ENCODE measurements around the gene MOB2.
"Not testable (repeated sequence)": the region's sequence is repeated elsewhere in the genome, so short reads cannot be mapped to it uniquely, and the experiment has no call there.

Gene MOB2

DNA sequence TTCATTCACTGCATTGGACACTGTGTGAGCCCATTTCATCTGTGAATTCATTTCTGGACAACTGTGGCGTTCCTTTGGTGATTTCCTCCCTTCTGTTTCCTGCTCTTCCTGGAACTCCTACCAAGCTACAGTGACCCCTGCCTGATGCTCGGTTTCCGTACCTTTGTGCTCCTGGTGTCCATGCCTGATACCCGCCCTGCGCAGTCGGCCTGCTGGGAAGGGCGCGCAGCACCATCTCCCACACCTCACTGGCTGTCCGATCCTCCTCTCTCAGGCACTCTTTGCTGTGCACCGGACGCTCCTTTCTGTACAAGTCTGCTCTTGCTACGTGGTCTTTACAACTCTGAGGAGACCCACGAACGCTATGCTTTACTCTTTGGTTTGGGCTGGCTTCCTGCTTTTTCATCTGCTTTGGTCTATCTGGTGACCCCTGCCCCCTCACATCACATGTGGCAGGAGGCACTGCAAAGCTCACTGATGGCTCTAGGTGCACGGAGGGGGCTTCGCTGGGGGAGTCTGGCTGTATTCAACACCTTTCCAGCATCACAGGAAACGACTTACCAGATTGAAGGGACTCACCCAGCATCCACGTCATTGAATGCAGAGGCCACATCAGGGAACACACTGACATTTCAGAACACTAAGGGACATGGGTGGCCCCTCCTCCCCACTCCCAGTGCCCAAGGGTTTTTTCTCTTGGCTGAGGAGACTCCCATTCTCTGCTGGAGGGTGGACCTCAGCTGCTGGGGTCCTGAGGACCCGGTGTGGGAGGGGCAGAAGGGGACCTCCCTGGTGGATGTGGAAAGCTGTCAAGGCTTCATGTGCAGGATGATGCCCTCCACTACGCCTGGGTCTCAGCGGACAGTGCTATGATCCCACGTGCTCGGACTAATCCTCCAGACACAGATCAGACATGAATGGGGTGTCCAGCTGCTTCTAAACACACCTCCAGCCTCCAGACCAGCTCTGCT, 27.0 kb upstream of the MOB2 start:
- DNase-seq, result no peak
- Histone ChIP-seq H3K4me3 (ENCODE audit: control insufficient read depth in 1 of 7, extremely low read depth in 1 of 7, insufficient read depth in 4 of 7, low read depth in 2 of 7, low read length in 6 of 7) (no peak overlapping the region), H3K4me1 (ENCODE audit: control extremely low read depth in 1 of 4, control insufficient read depth in 4 of 4, insufficient read depth in 4 of 4, low read length in 3 of 4) (peaks cover 0 to 12% (median 3%) of the 10 kb centered on the region in 4 experiments), H3K9me3 (ENCODE audit: control extremely low read depth in 1 of 5, control insufficient read depth in 4 of 5, insufficient read depth in 2 of 5, low read depth in 1 of 5, low read length in 4 of 5) (no peaks in the 10 kb centered on the region), H3K27ac (ENCODE audit: insufficient read depth in 1 of 2, low read depth in 1 of 2, low read length in 2 of 2, poor library complexity in 1 of 2, severe bottlenecking in 2 of 2) (no peak overlapping the region), H3K27me3 (replicated peaks in 2 of 5; ENCODE audit: control insufficient read depth in 4 of 5, insufficient read depth in 5 of 5, low read length in 4 of 5) (no peaks in the 10 kb centered on the region), H3K36me3 (ENCODE audit: control insufficient read depth in 4 of 4, insufficient read depth in 4 of 4, low read length in 3 of 4) (peaks cover 0 to 7% (median 0%) of the 10 kb centered on the region in 4 experiments)
- CTCF ChIA-PET, result interaction anchor here (0.7 to 2.9 kb wide), 12 partner anchors 9 to 398 kb away, joined by 3 to 14 read pairs (median 5); no protein-coding TSS in a partner anchor
- 84% methylated on average over 21 of the region's 23 CpGs for WGBS (ENCODE audit: insufficient coverage)
- POLR2A ChIA-PET, result no interaction called here

DNA sequence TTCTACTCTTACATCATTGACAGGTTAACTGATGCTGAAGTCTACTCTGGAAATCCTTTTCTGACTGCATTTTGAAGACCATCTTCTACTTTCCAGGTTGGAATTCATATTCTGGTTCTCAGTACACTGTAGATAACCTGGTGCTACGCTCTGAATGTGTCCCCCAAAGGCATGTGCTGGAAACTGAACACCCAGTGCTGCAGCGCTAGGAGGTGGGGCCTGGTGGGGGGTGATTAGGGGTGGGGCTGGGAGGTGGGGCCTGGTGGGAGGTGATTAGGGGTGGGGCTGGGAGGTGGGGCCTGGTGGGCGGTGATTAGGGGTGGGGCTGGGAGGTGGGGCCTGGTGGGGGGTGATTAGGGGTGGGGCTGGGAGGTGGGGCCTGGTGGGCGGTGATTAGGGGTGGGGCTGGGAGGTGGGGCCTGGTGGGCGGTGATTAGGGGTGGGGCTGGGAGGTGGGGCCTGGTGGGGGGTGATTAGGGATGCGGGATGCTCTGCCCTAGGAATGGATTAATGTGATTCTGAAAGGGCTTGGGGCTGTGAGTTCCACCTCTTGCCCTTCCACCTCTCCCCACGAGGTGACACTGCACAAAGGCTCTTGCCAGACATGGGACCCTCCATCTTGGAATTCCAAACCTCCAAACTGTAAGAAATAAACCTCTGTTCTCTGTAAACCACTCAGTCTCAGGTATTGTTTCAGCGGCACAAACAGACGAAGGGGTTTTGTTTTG, 26.1 kb upstream of the MOB2 start:
- POLR2A ChIA-PET; H3K4me3 ChIP-seq (ENCODE audit: control insufficient read depth in 1 of 7, extremely low read depth in 1 of 7, insufficient read depth in 4 of 7, low read depth in 2 of 7, low read length in 6 of 7); H3K9me3 ChIP-seq (ENCODE audit: control extremely low read depth in 1 of 5, control insufficient read depth in 4 of 5, insufficient read depth in 2 of 5, low read depth in 1 of 5, low read length in 4 of 5); H3K27me3 ChIP-seq (replicated peaks in 2 of 5; ENCODE audit: control insufficient read depth in 4 of 5, insufficient read depth in 5 of 5, low read length in 4 of 5); H3K36me3 ChIP-seq (ENCODE audit: control insufficient read depth in 4 of 4, insufficient read depth in 4 of 4, low read length in 3 of 4); H3K27ac ChIP-seq (ENCODE audit: insufficient read depth in 1 of 2, low read depth in 1 of 2, low read length in 2 of 2, poor library complexity in 1 of 2, severe bottlenecking in 2 of 2): not testable (repeated sequence)
- CTCF ChIA-PET, result interaction anchor here (1.6 kb wide), 1 partner anchor 14 kb away, joined by 3 read pairs; no protein-coding TSS in a partner anchor
- 100% methylated on average over 2 of the region's 9 CpGs for WGBS (ENCODE audit: insufficient coverage)
- peak in 2 of 3 donors; percentile 28 to 55 for DNase-seq
- peaks cover 0 to 21% (median 11%) of the 10 kb centered on the region in 4 experiments for H3K4me1 ChIP-seq (ENCODE audit: control extremely low read depth in 1 of 4, control insufficient read depth in 4 of 4, insufficient read depth in 4 of 4, low read length in 3 of 4)

DNA sequence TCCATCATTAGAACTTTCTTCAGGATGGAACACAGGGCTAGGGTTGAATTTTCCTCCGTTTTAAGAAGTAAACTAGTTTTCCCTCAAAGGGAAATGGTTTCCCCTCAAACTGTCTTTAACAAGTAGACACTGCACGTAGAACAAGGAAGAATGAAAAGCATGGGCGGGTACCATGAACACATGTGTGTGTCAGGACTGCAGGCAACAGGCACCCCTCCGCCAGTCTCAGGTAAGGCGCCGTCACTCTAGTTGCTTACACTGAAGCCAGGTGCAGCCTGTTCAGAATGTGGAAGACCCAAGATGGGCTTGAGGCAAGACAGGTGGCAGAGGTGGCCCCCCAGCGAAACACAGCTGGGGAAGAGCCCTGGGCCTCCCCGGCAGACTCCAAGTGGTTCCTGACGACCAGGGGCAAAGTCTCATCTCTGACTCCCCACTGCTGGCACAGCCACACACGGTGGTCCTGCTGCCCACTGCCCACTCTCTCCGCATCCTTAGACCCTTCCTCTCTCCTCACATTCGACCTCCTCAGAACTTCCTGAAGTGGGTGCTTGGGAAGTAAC, 25.4 kb upstream of the MOB2 start:
- Histone ChIP-seq H3K4me1 (ENCODE audit: control extremely low read depth in 1 of 4, control insufficient read depth in 4 of 4, insufficient read depth in 4 of 4, low read length in 3 of 4) (peaks cover 0 to 28% (median 18%) of the 10 kb centered on the region in 4 experiments), H3K27me3 (replicated peaks in 2 of 5; ENCODE audit: control insufficient read depth in 4 of 5, insufficient read depth in 5 of 5, low read length in 4 of 5) (no peaks in the 10 kb centered on the region), H3K27ac (ENCODE audit: insufficient read depth in 1 of 2, low read depth in 1 of 2, low read length in 2 of 2, poor library complexity in 1 of 2, severe bottlenecking in 2 of 2) (no peak overlapping the region), H3K36me3 (ENCODE audit: control insufficient read depth in 4 of 4, insufficient read depth in 4 of 4, low read length in 3 of 4) (peaks cover 0 to 7% (median 0%) of the 10 kb centered on the region in 4 experiments), H3K9me3 (ENCODE audit: control extremely low read depth in 1 of 5, control insufficient read depth in 4 of 5, insufficient read depth in 2 of 5, low read depth in 1 of 5, low read length in 4 of 5) (no peaks in the 10 kb centered on the region), H3K4me3 (ENCODE audit: control insufficient read depth in 1 of 7, extremely low read depth in 1 of 7, insufficient read depth in 4 of 7, low read depth in 2 of 7, low read length in 6 of 7) (no peak overlapping the region)
- CTCF ChIA-PET, result no interaction called here
- POLR2A ChIA-PET, result no interaction called here
- 87% methylated on average over 11 of the region's 12 CpGs for WGBS (ENCODE audit: insufficient coverage)
- no peak for DNase-seq

DNA sequence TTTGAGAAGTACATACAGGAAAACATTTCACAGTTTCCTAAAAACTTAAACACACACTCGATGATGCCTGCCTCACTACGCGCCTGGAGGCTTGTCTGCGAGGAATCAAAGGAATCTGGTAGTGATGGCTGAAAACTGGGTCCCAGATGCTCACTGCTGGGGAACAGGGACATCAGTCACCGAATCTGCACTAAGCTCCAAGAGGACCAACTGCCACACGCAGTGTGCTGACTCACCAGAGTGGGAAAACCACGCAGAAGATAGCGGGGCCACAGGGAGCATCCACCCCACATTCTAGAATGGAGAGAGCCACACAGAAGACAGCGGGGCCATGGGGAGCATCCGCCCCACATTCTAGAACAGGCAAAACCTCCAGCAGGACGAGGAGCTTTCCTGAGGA, 24.3 kb upstream of the MOB2 start:
- ChIA-PET CTCF (no interaction called here), POLR2A (no interaction called here)
- WGBS (ENCODE audit: insufficient coverage), result 74% methylated on average over 5 of the region's 11 CpGs
- Histone ChIP-seq H3K4me3 (ENCODE audit: control insufficient read depth in 1 of 7, extremely low read depth in 1 of 7, insufficient read depth in 4 of 7, low read depth in 2 of 7, low read length in 6 of 7) (no peak overlapping the region), H3K4me1 (ENCODE audit: control extremely low read depth in 1 of 4, control insufficient read depth in 4 of 4, insufficient read depth in 4 of 4, low read length in 3 of 4) (peaks cover 0 to 35% (median 25%) of the 10 kb centered on the region in 4 experiments), H3K27me3 (replicated peaks in 2 of 5; ENCODE audit: control insufficient read depth in 4 of 5, insufficient read depth in 5 of 5, low read length in 4 of 5) (no peaks in the 10 kb centered on the region), H3K9me3 (ENCODE audit: control extremely low read depth in 1 of 5, control insufficient read depth in 4 of 5, insufficient read depth in 2 of 5, low read depth in 1 of 5, low read length in 4 of 5) (no peaks in the 10 kb centered on the region), H3K27ac (ENCODE audit: insufficient read depth in 1 of 2, low read depth in 1 of 2, low read length in 2 of 2, poor library complexity in 1 of 2, severe bottlenecking in 2 of 2) (no peak overlapping the region), H3K36me3 (ENCODE audit: control insufficient read depth in 4 of 4, insufficient read depth in 4 of 4, low read length in 3 of 4) (peaks cover 0 to 7% (median 0%) of the 10 kb centered on the region in 4 experiments)
- no peak for DNase-seq

DNA sequence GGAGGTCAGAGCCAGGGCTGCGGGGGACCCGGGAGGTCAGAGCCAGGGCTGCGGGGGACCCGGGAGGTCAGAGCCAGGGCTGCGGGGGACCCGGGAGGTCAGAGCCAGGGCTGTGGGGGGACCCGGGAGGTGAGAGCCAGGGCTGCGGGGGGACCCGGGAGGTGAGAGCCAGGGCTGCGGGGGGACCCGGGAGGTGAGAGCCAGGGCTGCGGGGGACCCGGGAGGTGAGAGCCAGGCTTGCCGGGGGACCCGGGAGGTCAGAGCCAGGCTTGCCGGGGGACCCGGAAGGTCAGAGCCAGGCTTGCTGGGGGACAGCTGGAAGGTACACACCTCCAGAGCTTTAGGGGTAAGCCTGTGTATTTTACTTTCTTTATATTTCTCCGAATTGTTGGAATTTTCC, 23.8 kb upstream of the MOB2 start:
- H3K27me3 ChIP-seq (replicated peaks in 2 of 5; ENCODE audit: control insufficient read depth in 4 of 5, insufficient read depth in 5 of 5, low read length in 4 of 5); H3K27ac ChIP-seq (ENCODE audit: insufficient read depth in 1 of 2, low read depth in 1 of 2, low read length in 2 of 2, poor library complexity in 1 of 2, severe bottlenecking in 2 of 2); CTCF ChIA-PET; H3K4me3 ChIP-seq (ENCODE audit: control insufficient read depth in 1 of 7, extremely low read depth in 1 of 7, insufficient read depth in 4 of 7, low read depth in 2 of 7, low read length in 6 of 7); H3K9me3 ChIP-seq (ENCODE audit: control extremely low read depth in 1 of 5, control insufficient read depth in 4 of 5, insufficient read depth in 2 of 5, low read depth in 1 of 5, low read length in 4 of 5); H3K36me3 ChIP-seq (ENCODE audit: control insufficient read depth in 4 of 4, insufficient read depth in 4 of 4, low read length in 3 of 4); DNase-seq; POLR2A ChIA-PET: not testable (repeated sequence)
- 86% methylated on average over 8 of the region's 18 CpGs for WGBS (ENCODE audit: insufficient coverage)
- peaks cover 0 to 29% (median 23%) of the 10 kb centered on the region in 4 experiments for H3K4me1 ChIP-seq (ENCODE audit: control extremely low read depth in 1 of 4, control insufficient read depth in 4 of 4, insufficient read depth in 4 of 4, low read length in 3 of 4)

DNA sequence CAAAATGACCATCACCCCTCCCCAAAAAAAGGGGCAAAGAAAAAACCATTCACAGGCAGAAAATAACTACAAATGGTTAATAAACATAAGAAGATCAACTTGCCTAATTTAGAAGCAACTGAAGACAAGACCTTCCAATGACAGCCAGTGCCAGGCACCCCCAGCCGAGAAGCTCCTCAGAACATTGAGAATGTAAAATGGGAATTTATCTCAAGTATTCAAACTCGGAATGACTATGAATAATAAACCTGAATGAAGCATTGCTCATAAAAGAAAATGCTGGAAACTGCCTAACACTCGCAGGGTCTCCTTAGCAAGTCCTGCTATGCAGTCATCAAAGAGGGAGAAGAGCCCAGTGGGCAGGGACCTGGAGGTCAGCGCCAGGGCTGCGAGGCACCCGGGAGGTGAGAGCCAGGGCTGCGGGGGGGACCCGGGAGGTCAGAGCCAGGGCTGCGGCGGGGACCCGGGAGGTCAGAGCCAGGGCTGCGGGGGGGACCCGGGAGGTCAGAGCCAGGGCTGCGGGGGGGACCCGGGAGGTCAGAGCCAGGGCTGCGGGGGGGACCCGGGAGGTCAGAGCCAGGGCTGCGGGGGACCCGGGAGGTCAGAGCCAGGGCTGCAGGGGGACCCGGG, 23.2 kb upstream of the MOB2 start:
- Histone ChIP-seq H3K27me3 (replicated peaks in 2 of 5; ENCODE audit: control insufficient read depth in 4 of 5, insufficient read depth in 5 of 5, low read length in 4 of 5) (no peaks in the 10 kb centered on the region), H3K4me3 (ENCODE audit: control insufficient read depth in 1 of 7, extremely low read depth in 1 of 7, insufficient read depth in 4 of 7, low read depth in 2 of 7, low read length in 6 of 7) (no peak overlapping the region), H3K9me3 (ENCODE audit: control extremely low read depth in 1 of 5, control insufficient read depth in 4 of 5, insufficient read depth in 2 of 5, low read depth in 1 of 5, low read length in 4 of 5) (no peaks in the 10 kb centered on the region), H3K4me1 (ENCODE audit: control extremely low read depth in 1 of 4, control insufficient read depth in 4 of 4, insufficient read depth in 4 of 4, low read length in 3 of 4) (peaks cover 0 to 27% (median 22%) of the 10 kb centered on the region in 4 experiments), H3K27ac (ENCODE audit: insufficient read depth in 1 of 2, low read depth in 1 of 2, low read length in 2 of 2, poor library complexity in 1 of 2, severe bottlenecking in 2 of 2) (no peak overlapping the region), H3K36me3 (ENCODE audit: control insufficient read depth in 4 of 4, insufficient read depth in 4 of 4, low read length in 3 of 4) (peaks cover 0 to 7% (median 0%) of the 10 kb centered on the region in 4 experiments)
- DNase-seq, result no peak
- CTCF ChIA-PET, result no interaction called here
- POLR2A ChIA-PET, result no interaction called here
- WGBS (ENCODE audit: insufficient coverage), result 92% methylated on average over 3 of the region's 20 CpGs
